ENCODE measurements around the gene ANO10.
"Not testable (repeated sequence)": the region's sequence is repeated elsewhere in the genome, so short reads cannot be mapped to it uniquely, and the experiment has no call there.

ANO10 gene, protein sequence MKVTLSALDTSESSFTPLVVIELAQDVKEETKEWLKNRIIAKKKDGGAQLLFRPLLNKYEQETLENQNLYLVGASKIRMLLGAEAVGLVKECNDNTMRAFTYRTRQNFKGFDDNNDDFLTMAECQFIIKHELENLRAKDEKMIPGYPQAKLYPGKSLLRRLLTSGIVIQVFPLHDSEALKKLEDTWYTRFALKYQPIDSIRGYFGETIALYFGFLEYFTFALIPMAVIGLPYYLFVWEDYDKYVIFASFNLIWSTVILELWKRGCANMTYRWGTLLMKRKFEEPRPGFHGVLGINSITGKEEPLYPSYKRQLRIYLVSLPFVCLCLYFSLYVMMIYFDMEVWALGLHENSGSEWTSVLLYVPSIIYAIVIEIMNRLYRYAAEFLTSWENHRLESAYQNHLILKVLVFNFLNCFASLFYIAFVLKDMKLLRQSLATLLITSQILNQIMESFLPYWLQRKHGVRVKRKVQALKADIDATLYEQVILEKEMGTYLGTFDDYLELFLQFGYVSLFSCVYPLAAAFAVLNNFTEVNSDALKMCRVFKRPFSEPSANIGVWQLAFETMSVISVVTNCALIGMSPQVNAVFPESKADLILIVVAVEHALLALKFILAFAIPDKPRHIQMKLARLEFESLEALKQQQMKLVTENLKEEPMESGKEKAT

DNA sequence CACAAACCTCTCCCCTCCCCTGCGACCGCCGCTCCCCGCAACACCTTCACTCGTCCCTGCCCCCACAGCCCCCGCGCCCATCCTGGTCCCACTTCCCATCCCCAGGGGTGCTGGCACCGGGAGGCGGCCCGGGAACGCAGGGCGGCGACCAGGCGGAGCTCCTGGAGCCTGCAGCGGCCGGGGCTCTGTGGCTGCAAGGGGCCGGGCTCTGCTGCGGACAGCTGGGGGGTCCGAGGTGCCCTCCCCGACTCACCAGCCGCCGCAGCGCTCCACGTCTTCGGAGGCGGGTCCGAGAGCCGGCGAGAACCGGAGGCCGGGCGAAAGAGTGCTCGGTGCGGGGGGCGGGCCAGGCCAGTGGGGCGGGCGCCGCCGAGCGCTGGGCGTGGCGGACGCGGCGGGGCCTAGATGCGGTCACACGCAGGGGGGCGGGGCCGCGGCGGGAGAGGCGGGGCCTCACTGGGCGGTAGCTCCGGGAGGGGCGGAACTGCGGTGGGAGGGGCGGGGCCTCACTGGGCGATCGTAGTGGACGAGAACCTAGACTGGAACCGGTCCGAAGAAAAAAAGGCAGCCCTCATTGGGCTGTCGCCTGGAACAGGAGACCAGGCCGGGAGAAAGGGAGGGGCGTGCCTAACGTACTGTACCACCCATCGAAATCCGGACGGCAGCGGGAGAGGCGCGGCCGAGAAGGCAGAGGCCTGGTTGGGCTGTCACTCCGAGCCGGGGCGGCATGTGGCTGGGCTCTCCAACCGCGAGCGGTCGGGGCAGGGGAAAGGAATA lies at the start of gene ANO10:
ANO10 (minus strand) TSS at position 356 of the 777 bp plus-strand sequence. CDS start 16,159 bp downstream, outside the sequence.
- in situ Hi-C loops (cut with HindIII; ENCODE audit: low sequenced_read_pairs), result no loop called here

DNA sequence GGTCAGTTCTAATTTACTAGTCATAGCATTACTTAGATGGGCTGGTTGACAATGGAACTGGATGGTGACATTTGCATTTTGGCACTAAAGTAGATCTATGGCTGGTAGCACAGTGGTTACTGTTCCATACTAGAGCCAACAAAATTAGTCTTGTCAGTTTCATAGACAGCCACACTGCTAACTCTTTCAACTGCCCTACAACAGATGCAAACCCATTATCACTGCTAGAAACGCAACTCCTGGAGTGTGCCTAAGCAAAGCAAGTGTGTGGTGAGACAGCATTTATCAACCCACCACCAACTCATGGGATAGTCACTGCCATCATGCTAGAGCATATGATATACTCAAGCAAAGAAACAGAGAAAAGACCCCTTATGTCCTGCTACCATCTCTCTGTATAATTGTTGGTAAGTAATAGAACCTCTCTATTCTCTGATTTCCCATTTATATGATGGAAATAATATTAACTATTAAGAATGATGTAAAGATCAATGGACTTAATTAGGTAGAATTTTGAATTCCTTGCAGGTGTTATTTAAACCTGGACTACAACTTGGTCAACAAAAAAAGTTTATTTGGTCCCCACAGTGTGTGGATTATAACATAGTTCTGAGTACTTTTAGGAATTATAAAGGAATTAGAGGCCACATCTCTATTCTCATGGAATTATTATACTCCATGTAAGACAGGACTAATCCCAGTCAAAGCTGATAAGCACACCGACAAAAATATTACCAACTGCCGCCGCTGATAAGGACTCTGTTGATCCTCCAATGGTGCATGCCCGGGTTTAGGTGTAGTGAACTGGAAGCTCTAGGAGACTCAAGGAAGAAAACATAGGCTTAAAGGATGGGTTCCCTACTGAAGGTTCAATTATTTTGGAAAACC lies 49.1 kb upstream of the ANO10 start:
- in situ Hi-C loops (cut with HindIII; ENCODE audit: low sequenced_read_pairs), result no loop called here

- in situ Hi-C loops (cut with HindIII; ENCODE audit: low sequenced_read_pairs), result not testable (repeated sequence)
These were observed 43.2 kb upstream of the ANO10 start for GRCh38 chr3:43665011-43665410.

GRCh38 chr3:43661376-43661775 lies 39.6 kb upstream of the ANO10 start:
- in situ Hi-C loops (cut with HindIII; ENCODE audit: low sequenced_read_pairs), result not testable (repeated sequence)

DNA sequence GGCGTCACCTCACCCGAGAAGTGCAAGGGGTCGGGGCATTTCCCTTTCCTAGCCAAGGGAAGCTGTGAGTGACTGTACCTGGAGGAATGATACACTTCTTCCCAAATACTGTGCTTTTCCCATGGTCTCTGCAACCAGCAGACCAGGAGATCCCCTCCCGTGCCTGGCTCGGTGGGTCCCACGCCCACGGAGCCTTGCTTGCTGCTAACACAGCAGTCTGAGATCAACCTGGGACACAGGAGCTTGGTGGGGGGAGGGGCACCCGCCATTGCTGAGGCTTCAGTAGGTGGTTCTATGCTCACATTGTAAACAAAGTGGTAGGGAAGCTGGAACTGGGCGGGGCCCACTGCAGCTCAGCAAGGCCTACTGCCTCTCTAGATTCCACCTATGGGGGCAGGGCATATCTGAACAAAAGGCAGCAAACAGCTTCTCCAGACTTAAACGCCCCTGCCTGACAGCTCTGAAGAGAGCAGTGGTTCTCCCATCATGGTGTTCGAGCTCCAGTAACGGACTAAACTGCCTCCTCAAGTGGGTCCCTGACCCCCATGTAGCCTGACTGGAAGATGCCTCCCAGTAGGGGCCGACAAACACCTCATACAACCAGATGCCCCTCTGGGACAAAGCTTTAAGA lies 37.6 kb upstream of the ANO10 start:
- in situ Hi-C loops (cut with HindIII; ENCODE audit: low sequenced_read_pairs), result no loop called here

- in situ Hi-C loops (cut with HindIII; ENCODE audit: low sequenced_read_pairs), result not testable (repeated sequence)
These were observed 34.6 kb upstream of the ANO10 start for GRCh38 chr3:43656390-43656789.

- in situ Hi-C loops (cut with HindIII; ENCODE audit: low sequenced_read_pairs), result no loop called here
These were observed 28.5 kb upstream of the ANO10 start for GRCh38 chr3:43650345-43650744.

DNA sequence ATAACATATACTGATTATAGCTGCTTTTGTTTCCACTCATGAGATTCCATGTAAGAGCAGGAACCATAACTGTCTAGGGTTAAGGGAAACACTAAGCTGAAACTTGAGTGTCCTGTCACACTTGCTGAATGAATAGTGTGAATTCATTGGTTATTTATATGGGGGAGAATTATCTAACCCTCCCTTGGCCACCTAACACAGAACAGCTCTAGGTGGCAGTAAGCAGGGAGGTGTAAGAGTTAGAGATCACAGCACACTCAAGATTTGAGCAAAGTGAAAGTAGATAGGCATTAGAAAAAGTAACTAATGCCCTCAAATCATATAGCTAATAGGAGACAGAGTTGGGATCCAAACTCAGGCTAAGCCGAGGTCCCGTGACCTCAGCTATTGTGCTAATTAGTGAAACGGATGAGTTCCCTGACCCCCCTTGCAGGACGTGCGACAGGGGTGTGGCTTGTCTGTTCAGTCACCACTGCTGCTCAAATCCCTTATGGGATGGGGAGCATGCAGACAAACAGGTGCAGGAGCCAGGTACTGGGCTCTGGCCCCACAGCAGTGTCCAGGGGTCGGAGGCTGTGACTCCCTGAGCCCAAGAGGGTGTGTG lies 27.7 kb upstream of the ANO10 start:
- in situ Hi-C loops (cut with HindIII; ENCODE audit: low sequenced_read_pairs), result no loop called here

DNA sequence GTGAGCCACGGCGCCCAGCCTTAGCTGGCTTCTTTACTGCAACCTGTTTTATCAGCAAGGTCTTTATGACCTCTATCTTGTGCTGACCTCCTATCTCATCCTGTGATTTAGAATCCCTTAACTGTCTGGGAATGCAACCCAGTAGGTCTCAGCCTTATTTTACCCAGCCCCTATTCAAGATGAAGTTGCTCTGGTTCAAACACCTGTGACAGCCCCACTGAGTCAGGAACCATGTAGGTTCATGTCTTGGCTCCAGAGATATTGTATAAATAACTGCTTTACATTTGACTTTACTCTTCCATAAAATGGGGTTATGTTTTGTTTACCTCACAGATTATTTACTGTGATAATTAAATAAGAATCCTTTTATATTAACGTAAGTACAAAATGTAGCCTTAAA lies 27.1 kb upstream of the ANO10 start:
- in situ Hi-C loops (cut with HindIII; ENCODE audit: low sequenced_read_pairs), result no loop called here

DNA sequence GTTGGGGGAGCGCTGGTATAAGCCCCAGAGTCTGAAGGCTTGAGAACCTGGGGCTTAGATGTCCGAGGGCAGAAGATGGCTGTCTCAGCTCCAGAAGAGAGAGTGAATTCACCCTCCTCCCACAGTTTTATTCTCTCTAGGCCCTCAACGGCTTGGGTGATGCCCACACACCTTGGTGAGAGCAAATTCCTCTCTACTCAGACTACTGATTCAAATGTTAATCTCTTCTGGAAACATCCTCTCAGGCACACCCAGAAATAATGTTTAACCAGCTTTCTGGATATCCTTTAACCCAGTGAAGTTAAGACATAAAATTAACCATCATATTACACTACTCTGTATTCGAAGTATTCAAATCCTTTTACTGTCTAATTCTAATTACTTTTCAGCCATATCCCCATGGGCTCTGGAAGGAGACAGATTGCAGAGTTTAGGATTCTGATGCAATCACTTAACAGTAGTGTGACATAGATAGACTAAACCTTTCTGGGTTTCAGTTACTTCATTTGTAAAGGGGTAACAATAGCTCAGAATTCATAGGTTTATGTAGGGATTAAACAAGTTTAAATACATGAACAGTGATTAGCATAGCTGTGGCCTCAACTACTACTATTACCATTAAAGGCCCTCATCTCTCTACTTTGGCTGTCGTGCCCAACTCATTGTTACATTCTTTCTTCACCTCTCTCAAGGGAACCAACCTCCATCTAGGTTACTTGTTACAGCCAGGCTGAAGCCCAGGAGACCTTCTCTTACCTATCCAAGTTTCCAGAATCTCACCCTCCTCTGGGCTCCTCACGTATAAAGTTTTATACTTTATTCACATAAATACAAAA lies 25.7 kb upstream of the ANO10 start:
- in situ Hi-C loops (cut with HindIII; ENCODE audit: low sequenced_read_pairs), result no loop called here

- in situ Hi-C loops (cut with HindIII; ENCODE audit: low sequenced_read_pairs), result no loop called here
These were observed 22.6 kb upstream of the ANO10 start for GRCh38 chr3:43644443-43644842.

DNA sequence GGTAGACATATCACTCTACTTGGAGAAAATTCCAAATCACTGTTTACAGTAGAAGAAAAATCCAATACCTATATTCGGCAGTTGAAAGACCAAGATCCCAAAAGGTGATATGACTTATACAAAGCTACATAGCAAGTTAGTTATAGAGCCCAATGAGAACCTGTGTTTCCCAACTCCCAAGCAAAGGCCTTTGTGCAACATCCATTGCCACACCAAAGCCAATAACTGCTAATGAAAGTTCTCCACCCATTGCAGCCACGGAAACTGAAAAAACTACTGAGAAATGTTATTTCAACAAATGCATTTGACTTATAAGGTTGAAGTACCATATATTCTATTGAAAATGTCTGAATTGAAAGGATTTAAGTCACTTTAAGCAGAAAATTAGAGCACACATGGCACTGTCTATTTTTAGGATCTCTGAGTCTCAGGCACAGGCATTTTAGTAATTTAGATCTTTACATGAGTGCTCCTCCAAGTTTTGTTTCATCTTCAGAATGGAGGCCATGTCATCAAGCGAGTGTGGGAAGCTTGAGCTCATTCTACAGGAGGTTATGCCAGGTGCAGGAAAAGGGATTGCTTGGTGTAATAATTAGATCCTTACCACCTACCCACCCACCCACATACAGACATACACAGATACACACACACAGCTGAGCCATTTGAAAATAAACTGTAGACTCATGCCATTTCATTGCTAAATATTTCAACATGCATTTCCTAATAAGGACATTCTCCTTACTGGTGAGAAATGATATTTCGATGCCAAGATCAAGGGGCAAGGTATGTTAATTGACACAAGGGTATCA lies 19.7 kb upstream of the ANO10 start:
- in situ Hi-C loops (cut with HindIII; ENCODE audit: low sequenced_read_pairs), result no loop called here

DNA sequence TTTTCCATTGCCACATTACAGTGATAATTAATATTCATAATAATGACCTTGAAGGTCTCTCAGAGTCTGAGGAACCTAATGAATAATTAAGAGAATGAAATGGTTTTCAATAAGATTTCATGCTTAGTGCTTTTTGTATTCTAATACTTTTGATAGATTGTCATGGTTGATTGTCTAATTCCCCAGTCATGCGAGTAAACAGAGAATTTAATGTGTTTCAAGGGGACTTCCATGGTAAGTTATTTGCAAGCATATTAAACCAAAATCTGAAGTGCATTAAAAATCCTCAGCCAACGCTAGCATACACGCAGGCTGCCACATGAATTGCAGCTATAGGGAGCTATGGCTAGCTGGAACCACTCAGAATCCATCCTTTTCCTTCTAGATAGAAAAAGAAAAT lies 18.9 kb upstream of the ANO10 start:
- in situ Hi-C loops (cut with HindIII; ENCODE audit: low sequenced_read_pairs), result no loop called here

- in situ Hi-C loops (cut with HindIII; ENCODE audit: low sequenced_read_pairs), result no loop called here
These were observed 17.0 kb upstream of the ANO10 start for GRCh38 chr3:43638594-43639447.

DNA sequence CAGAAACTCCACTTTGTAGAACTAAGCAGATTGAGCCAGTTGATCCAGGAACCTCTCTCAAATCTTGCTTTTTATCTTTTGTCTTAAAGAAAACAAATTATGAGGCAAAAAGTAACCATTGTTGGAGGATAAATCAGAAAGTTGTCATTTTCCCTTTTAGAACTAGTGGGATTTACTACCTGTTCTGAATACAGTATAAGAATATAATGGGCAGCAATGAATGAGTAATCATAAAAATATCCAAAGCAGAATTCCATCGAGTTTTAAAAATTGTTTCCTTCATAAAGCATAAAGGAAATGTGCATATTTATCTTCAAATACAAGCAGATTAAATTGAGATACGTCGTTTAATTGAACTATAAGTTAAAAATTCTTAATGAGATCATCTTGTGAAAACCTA lies 15.9 kb upstream of the ANO10 start:
- in situ Hi-C loops (cut with HindIII; ENCODE audit: low sequenced_read_pairs), result no loop called here

DNA sequence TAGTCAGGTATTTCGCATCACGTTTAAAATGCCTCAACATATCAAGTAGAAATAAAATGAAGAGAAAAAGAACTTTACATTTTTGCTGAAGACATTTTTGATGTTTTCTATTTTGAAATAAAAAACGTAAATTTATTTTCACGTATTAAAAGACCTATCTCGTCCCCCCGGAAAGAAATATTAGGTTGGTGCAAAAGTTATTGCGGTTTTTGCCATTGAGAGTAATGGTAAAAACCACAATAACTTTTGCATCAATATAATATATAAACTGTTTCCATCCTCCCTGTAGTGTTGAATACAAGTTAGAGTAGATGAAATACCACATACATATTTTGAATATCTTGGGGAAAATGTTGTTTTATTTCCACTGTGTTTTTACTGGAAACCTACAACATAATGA lies 11.2 kb upstream of the ANO10 start:
- in situ Hi-C loops (cut with HindIII; ENCODE audit: low sequenced_read_pairs), result no loop called here

DNA sequence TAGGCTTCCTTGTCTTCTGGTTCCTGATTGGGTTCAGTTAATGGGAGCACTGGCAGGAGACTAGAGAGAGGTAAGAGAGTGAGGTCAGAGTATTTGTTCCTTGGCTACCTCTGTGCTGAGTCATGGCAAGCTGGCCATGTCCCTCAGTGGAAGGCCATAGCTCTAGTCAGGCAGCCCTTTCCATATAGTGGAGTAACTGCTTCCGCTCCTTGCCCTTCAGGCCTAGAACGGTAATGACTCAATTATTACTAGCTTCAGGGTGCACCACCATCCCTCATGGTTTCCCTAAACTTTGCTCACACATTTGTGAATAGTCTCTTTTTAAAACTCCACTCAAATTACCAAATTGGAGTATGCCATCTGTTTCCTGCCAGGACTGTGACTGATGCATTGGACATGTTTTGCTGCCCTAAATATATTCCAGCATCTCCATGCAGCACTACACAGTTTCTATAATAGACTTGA lies 10.5 kb upstream of the ANO10 start:
- in situ Hi-C loops (cut with HindIII; ENCODE audit: low sequenced_read_pairs), result no loop called here

Measured in DLD1 (cell line).